Iris pigment epithelial cell (primary cell): ENCODE measurements around the gene FCRLA.
A peak's percentile ranks its signal among the peaks of the same experiment; 100 is the strongest.
"Not testable (repeated sequence)": the region's sequence is repeated elsewhere in the genome, so short reads cannot be mapped to it uniquely, and the experiment has no call there.

Experiments
- DNase-seq: peaks from one replicate; pipeline ENCODE4 v3.0.0-alpha.2; 2011; ENCODE audit warnings: low read depth

FCRLA gene, protein sequence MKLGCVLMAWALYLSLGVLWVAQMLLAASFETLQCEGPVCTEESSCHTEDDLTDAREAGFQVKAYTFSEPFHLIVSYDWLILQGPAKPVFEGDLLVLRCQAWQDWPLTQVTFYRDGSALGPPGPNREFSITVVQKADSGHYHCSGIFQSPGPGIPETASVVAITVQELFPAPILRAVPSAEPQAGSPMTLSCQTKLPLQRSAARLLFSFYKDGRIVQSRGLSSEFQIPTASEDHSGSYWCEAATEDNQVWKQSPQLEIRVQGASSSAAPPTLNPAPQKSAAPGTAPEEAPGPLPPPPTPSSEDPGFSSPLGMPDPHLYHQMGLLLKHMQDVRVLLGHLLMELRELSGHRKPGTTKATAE

DNA sequence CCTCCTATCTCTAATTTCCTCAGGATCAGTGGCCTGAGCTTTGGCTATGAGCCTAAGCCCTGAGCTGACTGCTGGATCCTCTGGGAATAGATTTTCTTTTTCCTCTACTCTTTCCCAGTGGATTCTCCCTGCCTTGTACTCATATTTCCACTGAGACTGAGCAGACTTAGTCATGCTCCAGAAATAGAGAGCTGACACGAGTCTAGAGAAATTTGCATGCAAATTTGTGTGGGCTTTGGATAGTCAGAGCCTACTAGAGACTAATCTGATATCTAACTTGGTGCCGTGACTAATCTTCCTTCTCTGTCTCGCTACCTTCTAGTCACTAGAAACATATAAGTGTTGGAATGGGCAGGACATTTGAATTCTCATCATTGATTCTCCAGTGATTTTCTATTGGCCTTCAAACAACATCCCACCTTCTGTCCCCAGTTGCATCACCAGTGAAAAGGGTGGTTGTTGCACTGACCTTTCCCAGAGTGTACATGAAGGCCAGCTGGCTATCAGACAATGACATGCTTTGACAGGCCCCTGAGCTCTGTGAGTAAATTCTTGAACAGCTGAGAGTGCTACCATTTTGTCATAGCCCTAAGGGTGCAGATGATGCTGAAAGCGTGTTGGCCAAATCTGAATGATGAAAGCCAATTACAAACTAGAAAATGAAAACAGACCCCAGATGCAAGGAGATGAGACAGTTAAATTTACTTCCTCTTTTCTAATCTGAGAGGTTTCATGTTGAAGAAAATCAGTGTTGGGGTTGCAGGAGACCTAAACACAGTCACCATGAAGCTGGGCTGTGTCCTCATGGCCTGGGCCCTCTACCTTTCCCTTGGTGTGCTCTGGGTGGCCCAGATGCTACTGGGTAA lies at the start of gene FCRLA:
FCRLA (plus strand) TSS at position 748 of the 866 bp plus-strand sequence; CDS start at position 784, 36 bp downstream.
- DNase-seq: peak; percentile 88

DNA sequence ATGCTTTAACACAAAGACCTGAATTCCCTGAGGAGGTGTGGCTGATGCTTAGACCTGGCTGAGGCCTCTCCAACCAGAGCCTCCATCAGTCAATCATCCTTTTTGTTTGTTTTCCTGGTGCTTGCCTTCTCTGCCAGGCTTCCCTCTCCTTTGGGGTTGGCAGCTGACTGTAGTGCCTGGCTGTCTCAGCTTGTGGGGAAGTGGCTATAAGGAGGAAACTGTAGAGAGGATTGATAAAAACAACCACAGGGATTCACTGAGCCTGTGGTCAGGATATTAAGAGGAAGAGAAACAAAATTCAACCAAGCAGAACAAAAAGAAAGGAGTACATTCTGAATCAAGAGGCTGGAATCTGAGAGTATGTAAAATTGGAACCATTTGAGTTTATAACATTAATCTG lies 48.5 kb upstream of the FCRLA start:
- DNase-seq: not testable (repeated sequence)

DNA sequence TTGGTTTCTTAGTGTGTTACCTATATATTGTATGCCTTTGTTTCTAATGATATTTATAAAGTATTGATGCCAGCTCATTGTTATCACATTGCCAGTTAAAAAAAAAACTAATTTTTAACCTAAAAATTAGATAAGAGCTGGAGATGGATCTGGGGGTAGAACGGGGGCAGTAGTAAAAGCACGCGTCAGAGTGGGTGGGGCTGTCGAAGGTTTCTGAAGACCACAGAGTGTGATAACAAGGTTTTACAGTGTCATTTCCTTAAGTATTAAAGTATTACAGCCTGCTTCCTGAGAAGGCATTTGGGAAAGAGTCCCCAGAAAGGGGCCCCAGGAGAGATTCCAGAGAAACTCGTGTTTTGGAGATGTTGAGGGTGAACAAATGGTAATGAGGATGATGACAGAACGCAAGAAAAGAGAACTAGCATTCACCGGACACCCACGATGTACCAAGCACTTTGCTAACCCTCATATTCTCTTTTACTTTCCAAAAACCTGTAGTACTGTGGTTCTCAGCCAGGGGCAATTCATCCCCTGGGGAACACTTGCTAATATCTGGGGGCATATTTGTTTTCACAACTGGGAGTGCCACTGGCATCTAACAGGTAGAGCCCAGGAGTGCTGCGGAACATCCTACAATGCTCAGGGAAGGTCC lies 45.2 kb upstream of the FCRLA start:
- not testable (repeated sequence) for DNase-seq

DNA sequence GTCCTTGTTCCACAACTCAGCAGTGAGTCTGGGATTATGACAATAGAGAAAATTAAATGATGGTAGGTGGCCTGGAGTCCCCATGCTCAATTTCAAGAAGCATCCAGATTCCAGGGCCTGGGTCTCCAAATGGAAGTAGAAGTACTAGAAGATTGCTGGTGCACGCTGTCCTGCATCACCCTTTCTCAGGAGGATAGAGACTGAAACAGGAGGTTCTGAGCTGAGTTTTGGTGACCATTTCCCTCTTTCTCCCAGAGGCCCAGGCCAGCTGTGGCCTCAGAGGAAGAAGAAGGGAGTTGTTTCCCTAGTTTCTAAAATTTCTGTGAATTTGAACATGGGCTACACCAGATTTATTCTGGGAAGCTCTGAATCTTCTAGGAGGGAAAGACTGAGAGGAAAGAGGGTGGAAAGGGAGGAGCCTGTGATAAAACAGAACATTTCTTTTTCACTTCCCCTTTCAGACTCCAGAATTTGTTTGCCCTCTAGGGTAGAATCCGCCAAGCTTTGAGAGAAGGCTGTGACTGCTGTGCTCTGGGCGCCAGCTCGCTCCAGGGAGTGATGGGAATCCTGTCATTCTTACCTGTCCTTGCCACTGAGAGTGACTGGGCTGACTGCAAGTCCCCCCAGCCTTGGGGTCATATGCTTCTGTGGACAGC lies 44.2 kb upstream of the FCRLA start, which contains the start of gene FCGR2B:
FCGR2B (plus strand) TSS at position 460 of the 656 bp plus-strand sequence; CDS start at position 559, 99 bp downstream.
- DNase-seq: not testable (repeated sequence)

DNA sequence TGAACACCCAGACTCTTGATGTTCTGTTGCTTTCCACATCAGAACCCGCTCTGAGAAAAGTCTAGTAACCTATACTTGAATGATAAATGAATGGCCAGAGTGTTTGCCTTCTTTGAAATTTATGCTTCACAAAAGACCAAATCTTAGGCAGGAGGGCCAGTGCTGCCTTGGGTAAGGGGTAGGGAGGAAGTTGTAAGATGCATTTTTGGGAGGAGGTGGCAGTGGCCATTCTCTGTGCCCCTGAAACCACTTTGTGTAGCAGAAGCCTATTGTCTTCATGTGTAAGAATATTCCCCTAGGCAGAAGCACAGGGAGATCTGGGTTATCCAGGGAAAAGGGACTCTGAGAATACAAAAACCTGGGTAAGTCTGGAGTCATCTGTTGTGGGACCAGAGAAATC lies 43.5 kb upstream of the FCRLA start:
- DNase-seq: not testable (repeated sequence)

DNA sequence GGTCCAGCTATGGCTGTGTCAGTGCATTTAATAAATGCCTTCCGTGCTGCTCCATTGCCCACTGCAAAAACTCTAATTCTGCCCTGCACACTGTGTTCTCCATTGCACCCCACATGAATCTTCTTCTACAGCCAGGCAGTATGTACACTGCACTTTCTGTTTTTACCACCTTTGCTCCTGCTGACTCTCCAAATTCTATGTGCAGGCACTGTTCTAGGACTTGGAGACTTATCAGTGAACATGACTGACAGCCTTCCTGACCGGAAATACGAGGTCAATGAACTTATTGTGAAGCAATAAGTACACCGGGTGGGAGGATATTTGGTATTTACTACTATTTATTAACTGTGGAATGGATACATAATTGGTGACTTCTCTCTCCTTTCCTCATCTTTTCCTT lies 42.3 kb upstream of the FCRLA start:
- not testable (repeated sequence) for DNase-seq

DNA sequence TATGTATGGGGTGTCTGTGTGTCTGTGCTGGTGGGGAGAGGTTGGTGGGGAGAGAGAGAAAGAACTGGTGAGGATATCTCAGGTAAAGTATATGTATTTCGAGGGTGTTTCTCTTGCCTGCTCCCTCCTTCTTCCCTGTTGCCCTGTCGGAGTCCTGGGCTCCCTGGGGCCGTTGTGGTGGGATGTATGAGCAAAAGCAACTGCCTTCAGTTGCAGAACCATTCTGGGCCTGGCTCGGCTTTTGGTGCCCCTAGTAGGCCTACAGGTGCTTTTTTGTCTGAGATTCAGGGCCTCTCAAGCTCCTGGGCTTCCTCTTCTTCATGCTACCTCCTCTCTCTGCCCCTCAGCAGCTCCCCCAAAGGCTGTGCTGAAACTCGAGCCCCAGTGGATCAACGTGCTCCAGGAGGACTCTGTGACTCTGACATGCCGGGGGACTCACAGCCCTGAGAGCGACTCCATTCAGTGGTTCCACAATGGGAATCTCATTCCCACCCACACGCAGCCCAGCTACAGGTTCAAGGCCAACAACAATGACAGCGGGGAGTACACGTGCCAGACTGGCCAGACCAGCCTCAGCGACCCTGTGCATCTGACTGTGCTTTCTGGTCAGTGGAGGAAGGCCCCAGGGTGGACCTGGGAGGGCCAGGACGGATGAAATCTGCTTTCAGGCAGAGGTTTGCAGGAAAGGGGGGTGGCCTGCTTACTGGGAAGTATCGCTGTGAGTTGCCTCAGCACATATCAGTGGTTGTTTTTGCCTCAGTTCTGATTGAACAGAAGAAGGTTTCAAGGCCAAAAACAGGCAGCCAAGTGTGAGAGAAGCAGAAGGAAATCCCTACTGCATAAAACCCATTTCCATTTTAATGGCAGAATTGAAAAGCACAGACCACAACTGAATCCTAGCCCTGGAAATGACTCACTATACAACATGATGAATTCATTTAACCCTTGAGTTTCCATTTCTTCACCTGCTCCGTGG lies 35.7 kb upstream of the FCRLA start:
- peak; percentile 28 for DNase-seq

DNA sequence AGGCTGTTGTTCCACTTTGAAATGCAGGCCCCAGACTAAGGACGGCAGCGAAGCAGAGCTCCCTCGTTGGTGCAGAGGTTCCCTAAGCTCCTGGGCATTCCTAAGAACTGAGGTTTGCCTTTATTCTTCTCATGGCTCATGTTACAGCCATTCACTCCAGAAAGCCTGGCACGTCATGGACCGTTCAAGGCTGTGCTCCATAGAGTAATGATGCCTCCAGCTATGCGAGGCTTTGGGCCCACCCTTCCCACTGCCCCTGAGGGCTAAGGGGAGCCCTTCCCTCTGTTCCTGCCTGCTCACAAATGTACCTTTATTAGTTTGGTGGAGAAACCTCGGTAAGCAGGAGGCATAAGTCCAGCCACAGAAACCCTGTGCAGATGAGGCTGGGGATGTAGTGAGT lies 33.6 kb upstream of the FCRLA start:
- peak; percentile 34 for DNase-seq

DNA sequence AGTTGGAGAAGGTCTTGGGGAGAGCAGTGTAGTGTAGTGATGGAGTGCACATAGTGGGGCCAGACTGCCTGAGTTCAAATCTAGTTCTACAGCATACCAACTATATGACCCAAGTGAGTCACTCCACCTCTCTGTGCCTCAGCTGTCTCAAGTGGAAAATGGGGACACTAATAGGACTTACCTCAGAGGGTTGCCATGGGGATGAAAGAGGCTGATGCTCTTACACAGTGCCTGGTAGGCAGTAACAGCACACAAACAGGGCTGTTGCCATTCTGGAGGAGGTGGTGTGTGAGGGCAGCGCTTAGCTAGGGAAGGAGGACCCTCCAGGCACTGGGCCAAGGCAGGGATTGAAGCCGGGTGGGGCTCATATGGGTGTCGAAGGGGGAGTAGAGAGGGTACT lies 32.6 kb upstream of the FCRLA start:
- not testable (repeated sequence) for DNase-seq

DNA sequence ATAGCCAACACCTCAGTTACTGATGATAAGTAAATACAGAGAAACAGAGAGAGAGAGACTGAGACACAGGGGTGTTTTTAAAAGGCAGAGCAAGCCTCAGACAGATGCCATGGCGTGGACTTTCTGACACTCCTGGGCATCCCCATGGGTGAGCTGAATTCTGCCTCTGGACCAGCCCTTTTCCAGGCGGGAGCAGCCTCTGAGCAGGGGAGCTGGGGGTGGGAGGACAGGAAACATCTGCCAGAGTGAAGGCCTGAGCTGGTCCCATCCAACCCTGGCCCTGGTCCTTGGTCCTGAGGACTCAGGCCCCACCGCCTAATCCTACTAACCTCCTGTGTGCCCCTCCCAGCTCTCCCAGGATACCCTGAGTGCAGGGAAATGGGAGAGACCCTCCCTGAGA lies 32.1 kb upstream of the FCRLA start:
- DNase-seq: not testable (repeated sequence)

DNA sequence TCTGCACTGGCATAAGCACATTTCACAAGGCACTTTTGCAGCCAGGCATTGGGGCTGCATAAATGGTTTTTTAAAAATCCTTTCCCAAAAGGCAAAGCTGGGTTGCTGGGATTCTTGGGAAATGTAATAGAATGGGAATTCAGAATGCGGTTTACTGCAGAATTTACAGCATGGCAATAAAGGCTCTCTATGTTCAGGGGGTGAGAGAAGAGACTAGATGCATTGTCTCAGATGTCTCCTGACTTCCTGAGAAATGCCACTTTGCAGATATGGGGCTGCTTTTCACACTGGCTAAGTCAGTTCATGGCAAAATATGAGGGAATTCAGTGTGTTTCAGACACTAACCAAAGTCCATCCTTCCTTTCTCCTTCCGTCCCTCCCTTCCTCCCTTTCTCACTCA lies 30.6 kb upstream of the FCRLA start:
- no peak for DNase-seq

DNA sequence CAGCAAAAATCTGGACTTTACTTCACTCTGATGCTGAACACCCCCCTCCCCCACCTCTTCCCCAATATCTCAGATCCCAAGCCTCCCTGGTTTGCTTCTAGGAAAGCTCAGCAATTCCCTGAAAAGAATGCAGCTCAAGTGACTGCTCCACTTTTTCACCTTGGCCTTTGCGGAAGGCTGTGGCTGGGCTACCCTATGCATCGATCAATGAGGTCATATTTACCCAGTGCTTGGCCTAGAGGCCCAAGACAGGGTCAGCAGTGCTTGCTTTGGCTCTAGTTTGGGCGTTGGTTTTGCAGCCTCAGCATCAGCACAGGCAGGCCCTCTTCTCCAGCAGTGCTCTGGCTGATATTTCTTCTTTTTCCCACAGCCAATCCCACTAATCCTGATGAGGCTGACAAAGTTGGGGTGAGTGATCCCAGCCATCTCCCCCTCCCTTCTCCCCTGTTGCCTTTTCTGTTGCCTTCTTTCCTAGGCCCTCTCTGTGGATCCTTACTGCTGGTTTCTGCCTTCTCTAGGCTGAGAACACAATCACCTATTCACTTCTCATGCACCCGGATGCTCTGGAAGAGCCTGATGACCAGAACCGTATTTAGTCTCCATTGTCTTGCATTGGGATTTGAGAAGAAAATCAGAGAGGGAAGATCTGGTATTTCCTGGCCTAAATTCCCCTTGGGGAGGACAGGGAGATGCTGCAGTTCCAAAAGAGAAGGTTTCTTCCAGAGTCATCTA lies 29.9 kb upstream of the FCRLA start:
- DNase-seq: no peak

DNA sequence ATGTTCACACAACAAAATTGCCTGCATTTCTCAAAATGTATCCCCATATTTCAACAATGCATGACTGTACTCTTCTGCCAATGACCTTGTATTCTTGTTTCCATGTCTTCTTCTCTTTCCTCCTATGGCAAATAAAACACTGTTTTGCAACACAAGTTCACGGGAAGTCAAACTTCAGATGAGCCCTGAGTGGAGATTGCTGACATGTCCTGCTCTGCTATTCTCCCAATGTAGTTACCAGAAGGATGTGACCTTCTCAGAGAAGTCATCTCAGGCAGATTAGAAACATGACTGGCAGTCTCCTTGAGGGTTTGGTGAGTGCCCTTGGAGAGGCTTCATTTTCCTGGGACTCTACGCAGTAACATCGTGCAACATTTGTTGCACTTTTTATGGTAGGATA lies 28.5 kb upstream of the FCRLA start:
- no peak for DNase-seq

DNA sequence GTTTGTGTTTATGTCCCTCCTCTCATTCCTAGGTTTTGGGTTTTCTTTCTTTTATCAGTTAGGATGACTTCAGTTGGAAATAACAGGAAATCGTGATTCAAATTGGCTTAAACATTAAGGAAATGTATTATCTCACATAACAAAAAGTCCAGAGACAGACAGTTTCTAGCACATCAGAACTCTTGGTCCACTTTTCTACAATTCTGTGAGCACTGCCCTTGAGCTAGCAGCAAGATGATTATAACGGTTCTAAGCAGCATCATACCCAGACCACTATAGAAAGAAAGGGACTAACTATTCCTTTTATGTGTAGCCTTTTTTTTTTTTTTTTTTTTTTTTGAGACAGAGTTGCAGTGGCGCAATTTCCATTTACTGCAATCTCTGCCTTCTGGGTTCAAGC lies 25.1 kb upstream of the FCRLA start:
- no peak for DNase-seq

DNA sequence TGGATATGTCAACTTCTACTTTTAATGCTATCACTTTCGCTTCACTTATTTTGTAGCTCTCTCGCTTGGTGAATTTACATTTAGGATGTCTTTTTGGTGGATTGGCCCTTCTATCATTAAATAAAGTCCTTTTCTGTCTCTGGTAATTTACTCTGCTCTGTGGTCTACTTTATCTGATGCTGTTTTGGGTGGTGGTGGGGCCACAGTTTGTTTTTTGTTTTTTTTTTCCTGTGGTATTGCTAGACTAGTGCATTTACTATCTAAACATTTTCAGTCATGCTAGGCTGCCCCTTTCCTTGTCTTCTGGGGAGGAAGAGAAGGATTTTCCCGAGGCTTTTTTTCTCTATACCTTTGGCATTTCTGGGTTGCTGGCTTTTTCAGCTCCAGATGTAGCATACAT lies 18.1 kb upstream of the FCRLA start:
- DNase-seq: no peak

DNA sequence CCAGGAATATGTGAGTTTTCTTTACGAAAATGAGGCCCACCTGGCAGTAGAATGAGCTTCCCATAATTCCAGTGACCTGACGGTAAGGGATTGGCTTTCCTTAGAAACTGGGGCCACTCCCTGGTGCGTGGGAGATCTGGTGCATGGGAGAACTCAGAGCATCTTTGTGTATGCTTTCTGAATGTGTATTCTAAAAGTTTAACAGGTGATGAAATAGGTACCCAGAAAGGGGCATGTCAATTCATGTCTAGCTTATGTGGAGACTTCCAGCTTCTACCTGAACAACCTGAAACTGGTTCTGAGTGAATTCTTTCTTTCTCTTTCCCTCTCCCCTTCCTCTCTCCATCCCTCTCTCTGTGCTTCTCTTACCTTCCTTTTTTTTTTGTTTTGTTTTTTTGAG lies 15.2 kb upstream of the FCRLA start:
- DNase-seq: no peak

DNA sequence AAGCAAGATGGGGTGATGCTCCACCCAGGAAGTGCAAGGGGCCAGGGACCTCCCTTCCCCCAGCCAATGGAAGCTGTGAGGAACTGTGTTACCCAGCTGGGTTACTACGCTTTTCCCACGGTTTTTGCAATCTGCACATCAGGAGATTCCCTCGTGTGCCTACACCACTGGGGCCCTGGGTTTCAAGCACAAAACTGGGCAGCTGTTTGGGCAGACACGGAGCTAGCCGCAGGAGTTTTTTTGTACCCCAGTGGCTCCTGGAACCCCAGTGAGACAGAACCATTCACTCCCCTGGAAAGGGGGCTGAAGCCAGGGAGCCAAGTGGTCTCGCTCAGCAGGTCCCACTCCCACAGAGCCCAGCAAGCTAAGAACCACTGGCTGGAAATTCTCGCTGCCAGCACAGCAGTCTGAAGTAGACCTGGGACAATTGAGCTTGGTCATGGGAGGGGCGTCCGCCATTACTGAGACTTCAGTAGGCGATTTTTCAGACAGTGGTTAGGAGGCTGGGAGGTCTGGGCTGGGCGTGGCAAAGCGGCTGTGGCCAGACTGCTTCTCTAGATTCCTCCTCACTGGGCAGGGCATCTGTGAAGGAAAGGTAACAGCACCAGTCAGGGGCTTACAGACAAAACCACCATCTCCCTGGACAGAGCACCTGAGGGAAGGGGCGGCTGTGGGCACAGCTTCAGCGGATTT lies 13.9 kb upstream of the FCRLA start:
- not testable (repeated sequence) for DNase-seq

DNA sequence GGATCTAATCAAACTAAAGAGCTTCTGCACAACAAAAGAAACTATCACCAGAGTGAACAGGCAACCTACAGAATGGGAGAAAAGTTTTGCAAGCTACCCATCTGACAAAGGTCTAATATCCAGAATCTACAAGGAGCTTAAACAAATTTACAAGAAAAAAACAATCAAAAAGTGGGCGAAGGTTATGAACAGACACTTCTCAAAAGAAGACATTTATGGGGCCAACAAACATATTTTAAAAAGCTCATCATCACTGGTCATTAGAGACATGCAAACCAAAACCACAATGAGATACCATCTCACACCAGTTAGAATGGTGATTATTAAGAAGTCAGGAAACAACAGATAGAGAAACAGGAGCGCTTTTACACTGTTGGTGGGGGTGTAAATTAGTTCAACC lies 8.7 kb upstream of the FCRLA start:
- DNase-seq: not testable (repeated sequence)

DNA sequence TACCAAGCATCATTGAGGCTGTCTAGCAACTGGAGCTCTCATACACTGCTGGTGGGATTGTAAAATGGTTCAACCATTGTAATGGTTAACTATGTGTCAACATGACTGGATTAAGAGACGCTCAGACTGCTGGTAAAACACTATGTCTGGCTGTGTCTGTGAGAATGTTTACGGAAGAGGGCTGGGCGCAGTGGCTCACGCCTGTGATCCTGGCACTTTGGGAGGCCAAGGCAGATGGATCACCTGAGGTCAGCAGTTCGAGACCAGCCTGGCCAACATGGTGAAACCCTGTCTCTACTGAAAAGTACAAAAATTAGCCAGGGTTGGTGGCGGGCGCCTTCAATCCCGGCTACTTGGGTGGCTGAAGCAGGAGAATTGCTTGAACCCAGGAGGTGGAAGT lies 4.8 kb upstream of the FCRLA start:
- DNase-seq: peak; percentile 20
